Adrenal gland (tissue), 5 donors: ENCODE data around the gene PLPP1.

Experiments used
- POLR2A ChIP-seq, 2 donors: fragments of 450-650 bp; IDR thresholded peaks; one replicate each; pipeline ENCODE4 v1.6.1; 2017; ENCODE audit warnings: antibody characterized with exemption in 2 of 2, mild to moderate bottlenecking in 2 of 2, moderate library complexity in 1 of 2
- TF ChIP-seq, protein P1 (sequence below), 6 experiments: fragments of 450-650 bp in 4 of 6; fragments of 200-600 bp in 2 of 6; sonication (generic) in 1 of 6; IDR thresholded peaks; 1 replicate in 5 of 6; 2 replicates in 1 of 6; pipeline versions ENCODE4 v1.5.1 to v1.8.0; 2016 to 2021; ENCODE audit warnings: antibody characterized with exemption in 6 of 6, mild to moderate bottlenecking in 2 of 6, moderate library complexity in 1 of 6
- donor health status: DM: no; HTN: no; CAD: no.

DNA sequence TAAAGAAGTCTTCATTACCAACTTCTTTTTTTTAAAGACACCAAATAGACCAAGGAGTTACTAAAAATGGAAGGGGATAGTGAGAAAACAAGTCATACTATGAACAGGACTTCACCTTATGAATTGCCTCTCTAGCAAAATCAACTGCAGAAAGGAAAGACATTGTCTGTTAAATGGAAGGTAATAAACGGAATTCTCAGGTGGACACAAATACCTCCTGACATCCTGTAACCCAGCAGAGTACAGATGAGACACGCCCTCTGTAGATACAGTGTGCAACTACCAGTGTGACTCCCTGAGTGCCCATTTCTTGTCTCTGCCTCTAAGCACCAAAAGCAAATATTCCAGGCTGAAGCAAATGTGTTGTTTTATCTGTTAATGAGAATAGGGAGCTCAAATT, 12.2 kb upstream of the PLPP1 start:
- TF ChIP-seq, protein P1, sequence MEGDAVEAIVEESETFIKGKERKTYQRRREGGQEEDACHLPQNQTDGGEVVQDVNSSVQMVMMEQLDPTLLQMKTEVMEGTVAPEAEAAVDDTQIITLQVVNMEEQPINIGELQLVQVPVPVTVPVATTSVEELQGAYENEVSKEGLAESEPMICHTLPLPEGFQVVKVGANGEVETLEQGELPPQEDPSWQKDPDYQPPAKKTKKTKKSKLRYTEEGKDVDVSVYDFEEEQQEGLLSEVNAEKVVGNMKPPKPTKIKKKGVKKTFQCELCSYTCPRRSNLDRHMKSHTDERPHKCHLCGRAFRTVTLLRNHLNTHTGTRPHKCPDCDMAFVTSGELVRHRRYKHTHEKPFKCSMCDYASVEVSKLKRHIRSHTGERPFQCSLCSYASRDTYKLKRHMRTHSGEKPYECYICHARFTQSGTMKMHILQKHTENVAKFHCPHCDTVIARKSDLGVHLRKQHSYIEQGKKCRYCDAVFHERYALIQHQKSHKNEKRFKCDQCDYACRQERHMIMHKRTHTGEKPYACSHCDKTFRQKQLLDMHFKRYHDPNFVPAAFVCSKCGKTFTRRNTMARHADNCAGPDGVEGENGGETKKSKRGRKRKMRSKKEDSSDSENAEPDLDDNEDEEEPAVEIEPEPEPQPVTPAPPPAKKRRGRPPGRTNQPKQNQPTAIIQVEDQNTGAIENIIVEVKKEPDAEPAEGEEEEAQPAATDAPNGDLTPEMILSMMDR (IDR thresholded peaks at IDR 0.05), result no peak
- TF ChIP-seq POLR2A (IDR thresholded peaks at IDR 0.05), result no peak
